ENCODE measurements around the gene ASF1B.

ASF1B gene

GRCh38 chr19:14112809-14113385, 23.5 kb downstream of the ASF1B start:
- POLR2A ChIA-PET, result no interaction called here
- no peak for TF ChIP-seq CTCF (IDR thresholded peaks at IDR 0.05; ENCODE audit: control extremely low read depth, extremely low read depth, low read depth, missing control alignments)
- no peak for DNase-seq (ENCODE audit: extremely low spot score)
- CTCF ChIA-PET, result interaction anchor here (1.0 to 5.0 kb wide), 9 partner anchors 10 to 360 kb away, joined by 3 to 48 read pairs (median 5); partner anchors contain the start of gene MISP3

- no peak for TF ChIP-seq CTCF (IDR thresholded peaks at IDR 0.05; ENCODE audit: control extremely low read depth, extremely low read depth, low read depth, missing control alignments)
- DNase-seq (ENCODE audit: extremely low spot score), result no peak
- ChIA-PET CTCF (interaction anchor here (1.1 to 5.0 kb wide), 3 partner anchors 10 to 69 kb away, joined by 3 to 48 read pairs (median 11); no protein-coding TSS in a partner anchor), POLR2A (no interaction called here)
Observed at GRCh38 chr19:14112051-14112808, 24.2 kb downstream of the ASF1B start.

- CTCF ChIA-PET, result interaction anchor here (1.1 kb wide), 1 partner anchor 39 kb away, joined by 3 read pairs; the partner anchor contains the start of gene MISP3
Observed at GRCh38 chr19:14111486-14111885, 24.9 kb downstream of the ASF1B start.

GRCh38 chr19:14110650-14111049, 25.7 kb downstream of the ASF1B start:
- POLR2A ChIA-PET, result no interaction called here

More at GRCh38 chr19:14111486-14111885, 24.9 kb downstream of the ASF1B start:
- no peak for DNase-seq (ENCODE audit: extremely low spot score)
- no peak for TF ChIP-seq CTCF (IDR thresholded peaks at IDR 0.05; ENCODE audit: control extremely low read depth, extremely low read depth, low read depth, missing control alignments)
- POLR2A ChIA-PET, result no interaction called here

GRCh38 chr19:14107581-14108461, 28.6 kb downstream of the ASF1B start:
- TF ChIP-seq CTCF (IDR thresholded peaks at IDR 0.05; ENCODE audit: control extremely low read depth, extremely low read depth, low read depth, missing control alignments), result no peak

More at GRCh38 chr19:14110650-14111049, 25.7 kb downstream of the ASF1B start:
- CTCF ChIA-PET, result interaction anchor here (0.8 to 1.9 kb wide), 4 partner anchors 26 to 200 kb away, joined by 3 to 5 read pairs (median 3); partner anchors contain the start of genes ASF1B and MISP3
- no peak for TF ChIP-seq CTCF (IDR thresholded peaks at IDR 0.05; ENCODE audit: control extremely low read depth, extremely low read depth, low read depth, missing control alignments)
- DNase-seq (ENCODE audit: extremely low spot score), result no peak

GRCh38 chr19:14106840-14107239, 29.5 kb downstream of the ASF1B start:
- no peak for TF ChIP-seq CTCF (IDR thresholded peaks at IDR 0.05; ENCODE audit: control extremely low read depth, extremely low read depth, low read depth, missing control alignments)
- ChIA-PET POLR2A (no interaction called here), CTCF (interaction anchor here (1.7 to 10.0 kb wide), 2 partner anchors 8 to 30 kb away, joined by 6 to 48 read pairs; partner anchors contain the start of gene ASF1B)
- DNase-seq (ENCODE audit: extremely low spot score), result no peak

More at GRCh38 chr19:14107581-14108461, 28.6 kb downstream of the ASF1B start:
- DNase-seq (ENCODE audit: extremely low spot score), result no peak
- ChIA-PET CTCF (interaction anchor here (0.6 to 10.0 kb wide), 5 partner anchors 7 to 262 kb away, joined by 3 to 48 read pairs (median 3); partner anchors contain the start of gene ASF1B), POLR2A (no interaction called here)

All from GM10248 (cell line).